IMR-90 (cell line): ENCODE results near the gene AKAP5. TPM values are rescaled to one million over a fixed set of nuclear protein-coding genes. Genes with fewer than 3 reads are reported as not detected.

Source experiments
- ATAC-seq: fragments of 200-7000 bp; cut with Tn5 transposase; 2 replicates; pipeline ENCODE4 v1.9.1; 2020; ENCODE audit warnings: low read depth, mild to moderate bottlenecking, moderate library complexity
- BruUV-seq: library from RNA; stranded (reverse); fragments of 400-500 nt; replicated peaks from 2 replicates; lab custom pipeline; 2021; lab: Mats Ljungman, UMichigan
- CTCF ChIA-PET: fragments of 300-600 bp; formaldehyde crosslinking; extraction: SDS; loops from one replicate; lab custom pipeline; 2021; ENCODE audit warnings: antibody characterized with exemption; lab: Yijun Ruan, JAX
- POLR2A ChIA-PET: fragments of 300-600 bp; sonication (Branson Sonifier 250); formaldehyde crosslinking; loops from one replicate; lab custom pipeline; 2022; ENCODE audit warnings: antibody characterized with exemption; ENCODE audit not compliant: unreplicated experiment; lab: Charles Lee
- DNase-seq: peaks from one replicate; pipeline ENCODE4 v3.0.0; 2013
- H2AFZ ChIP-seq: replicated peaks from 2 replicates; pipeline ENCODE3; 2013; ENCODE audit warnings: low read length, mild to moderate bottlenecking; ENCODE audit not compliant: poor library complexity
- H2AK5ac ChIP-seq: 2 replicates; pipeline ENCODE4 v1.6.1; 2013; ENCODE audit warnings: low read depth, low read length, inconsistent platforms
- H2AK9ac ChIP-seq: replicated peaks from 2 replicates; pipeline ENCODE3; 2013; ENCODE audit warnings: mild to moderate bottlenecking, low read depth, low read length, moderate library complexity; ENCODE audit not compliant: poor library complexity
- H2BK120ac ChIP-seq: 2 replicates; pipeline ENCODE4 v1.6.1; 2013; ENCODE audit warnings: low read depth, low read length, inconsistent platforms
- H2BK15ac ChIP-seq: 3 replicates; pipeline ENCODE4 v1.6.1; 2013; ENCODE audit warnings: low read depth, low read length, inconsistent platforms
- H2BK20ac ChIP-seq: 2 replicates; pipeline ENCODE4 v1.6.1; 2013; ENCODE audit warnings: low read depth, mild to moderate bottlenecking, inconsistent platforms, low read length, moderate library complexity
- H2BK5ac ChIP-seq: 2 replicates; pipeline ENCODE4 v1.6.1; 2013; ENCODE audit warnings: mild to moderate bottlenecking, low read depth, low read length, inconsistent platforms; ENCODE audit not compliant: poor library complexity, severe bottlenecking
- H3K14ac ChIP-seq: replicated peaks from 2 replicates; pipeline ENCODE4 v1.6.1; 2013; ENCODE audit warnings: low read depth, low read length, inconsistent platforms
- H3K18ac ChIP-seq: 2 replicates; pipeline ENCODE4 v1.6.1; 2013; ENCODE audit warnings: low read depth, low read length, control low read depth
- H3K23ac ChIP-seq: 2 replicates; pipeline ENCODE4 v1.6.1; 2013; ENCODE audit warnings: low read depth, low read length, inconsistent platforms
- H3K27ac ChIP-seq: 2 replicates; pipeline ENCODE4 v1.5.1; 2013; ENCODE audit warnings: mild to moderate bottlenecking, control low read depth, low read length; ENCODE audit not compliant: insufficient read depth
- H3K27me3 ChIP-seq: 2 replicates; pipeline ENCODE4 v1.6.1; 2013; ENCODE audit warnings: low read length; ENCODE audit not compliant: control insufficient read depth, insufficient read depth
- H3K36me3 ChIP-seq: 2 replicates; pipeline ENCODE4 v1.6.1; 2013; ENCODE audit warnings: low read length, mixed read lengths; ENCODE audit not compliant: control insufficient read depth, insufficient read depth
- H3K4ac ChIP-seq: 2 replicates; pipeline ENCODE4 v1.6.1; 2013; ENCODE audit warnings: low read depth, low read length, inconsistent platforms
- H3K4me1 ChIP-seq: 2 replicates; pipeline ENCODE4 v1.6.1; 2013; ENCODE audit warnings: low read length, mixed read lengths; ENCODE audit not compliant: control insufficient read depth, insufficient read depth
- H3K4me2 ChIP-seq: 2 replicates; pipeline ENCODE4 v1.6.1; 2013; ENCODE audit warnings: low read depth, mild to moderate bottlenecking, control low read depth, low read length, moderate library complexity
- H3K4me3 ChIP-seq: 2 replicates; pipeline ENCODE4 v1.5.1; 2013; ENCODE audit warnings: low read depth, mild to moderate bottlenecking, control low read depth, low read length, moderate library complexity; ENCODE audit not compliant: insufficient read depth
- H3K56ac ChIP-seq: 2 replicates; pipeline ENCODE4 v1.6.1; 2013; ENCODE audit warnings: low read length, inconsistent platforms; ENCODE audit not compliant: insufficient read depth; ENCODE audit errors: extremely low read depth
- H3K79me1 ChIP-seq, 2 experiments: 2 replicates each; pipeline ENCODE4 v1.6.1; 2013; ENCODE audit warnings: low read length in 2 of 2, inconsistent platforms in 1 of 2, low read depth in 1 of 2
- H3K9ac ChIP-seq: 2 replicates; pipeline ENCODE4 v1.6.1; 2013; ENCODE audit warnings: low read depth, low read length, control low read depth
- H3K9me1 ChIP-seq: 2 replicates; pipeline ENCODE4 v1.6.1; 2013; ENCODE audit warnings: low read length, inconsistent platforms; ENCODE audit not compliant: insufficient read depth
- H3K9me3 ChIP-seq: 2 replicates; pipeline ENCODE4 v1.6.1; 2013; ENCODE audit warnings: low read length; ENCODE audit not compliant: control insufficient read depth, insufficient read depth
- H4K20me1 ChIP-seq: 2 replicates; pipeline ENCODE4 v1.6.1; 2013; ENCODE audit warnings: low read length, inconsistent platforms; ENCODE audit not compliant: insufficient read depth
- H4K5ac ChIP-seq: 2 replicates; pipeline ENCODE4 v1.6.1; 2013; ENCODE audit warnings: mild to moderate bottlenecking, low read depth, low read length, control low read depth
- H4K8ac ChIP-seq, 2 experiments: 2 replicates each; pipeline ENCODE4 v1.6.1; 2013; ENCODE audit warnings: low read depth in 2 of 2, low read length in 2 of 2, control low read depth in 1 of 2, inconsistent platforms in 1 of 2
- H4K91ac ChIP-seq: 2 replicates; pipeline ENCODE4 v1.6.1; 2013; ENCODE audit warnings: low read depth, low read length, inconsistent platforms; ENCODE audit not compliant: insufficient read depth
- CEBPB ChIP-seq: IDR thresholded peaks from 2 replicates; pipeline ENCODE4 v1.6.1; 2012; ENCODE audit warnings: low read depth, low read length, improper control_type of control experiment
- POLR2A ChIP-seq: IDR thresholded peaks from 2 replicates; pipeline ENCODE4 v1.6.1; 2012; ENCODE audit warnings: mild to moderate bottlenecking, low read depth, low read length
- WGBS, 2 experiments: methylation state at CpG; one replicate each; pipeline versions ENCODE4 v1.1.5 to v1.1.7; 2013; ENCODE audit warnings: missing lambda C conversion rate in 2 of 2; ENCODE audit not compliant: insufficient read length in 1 of 2; ENCODE audit errors: extremely low coverage in 2 of 2; 5-methylcytosine and 5-hydroxymethylcytosine counted together
- dilution Hi-C: fragments of 300-500 bp; cut with HindIII; formaldehyde crosslinking; loops from one replicate; pipeline ENCODE4 v1.14.3; 2018; ENCODE audit warnings: low sequenced_read_pairs; ENCODE audit not compliant: unreplicated experiment
- in situ Hi-C: fragments of 300-500 bp; cut with MboI; formaldehyde crosslinking; loops from 3 replicates; pipeline ENCODE4 v1.14.3; 2019; ENCODE audit warnings: low sequenced_read_pairs, inconsistent platforms, mixed read lengths
- intact Hi-C: fragments of 100-400 bp; cut with micrococcal nuclease; formaldehyde crosslinking; loops from 2 replicates; pipeline ENCODE4 v1.10.0; 2022
- polyA plus RNA-seq, 3 experiments: library from polyadenylated mRNA; depleted of rRNA; stranded (reverse); fragments of >200 nt; gene quantifications; 2 replicates each; pipeline ENCODE4 v1.2.3, GENCODE V29; 2012; ENCODE audit warnings: low replicate concordance in 1 of 3
- total RNA-seq: library from RNA; depleted of rRNA; stranded (reverse); fragments of >200 nt; gene quantifications from 2 replicates; pipeline ENCODE4 v1.2.3, GENCODE V29; 2012

The AKAP5 gene
- total and polyA plus RNA-seq, 2 of the 4 experiments (the other 2 are of a cell fraction) = 0.21 to 0.72 TPM

DNA sequence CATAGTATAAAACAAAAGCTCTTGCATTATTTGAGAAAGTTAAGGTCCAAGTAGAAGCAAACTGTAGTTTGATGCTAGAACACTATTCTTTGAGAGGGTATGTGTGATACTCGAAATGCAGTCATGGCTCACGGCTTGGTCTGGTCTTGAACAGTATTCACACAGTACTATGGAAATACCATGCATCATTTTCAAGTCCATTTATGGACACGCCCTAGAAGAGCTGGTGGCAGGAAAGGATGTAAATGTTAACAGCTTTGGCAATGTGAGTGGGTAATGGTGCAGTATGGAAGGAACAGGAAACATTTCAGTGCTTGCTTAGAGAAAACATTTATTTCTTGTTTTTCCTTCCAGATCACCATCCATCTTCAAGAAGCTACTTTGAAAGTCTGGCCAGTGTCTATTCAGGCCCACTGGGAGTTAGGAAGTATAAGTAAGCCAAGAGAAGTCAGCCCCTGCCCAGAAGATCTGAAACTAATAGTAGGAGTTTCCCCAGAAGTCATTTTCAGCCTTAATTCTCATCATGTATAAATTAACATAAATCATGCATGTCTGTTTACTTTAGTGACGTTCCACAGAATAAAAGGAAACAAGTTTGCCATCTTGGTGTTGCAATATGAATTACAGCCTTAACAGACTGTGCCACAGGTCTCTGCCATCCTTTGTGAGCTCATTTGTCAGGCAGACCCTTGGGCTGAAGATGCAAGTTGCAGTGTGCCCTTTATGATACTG lies 5.7 kb upstream of the AKAP5 start:
- dilution Hi-C loops (no loop called here), intact Hi-C loops (no loop called here), in situ Hi-C loops (no loop called here)
- no peak overlapping the region for H4K5ac ChIP-seq
- CTCF ChIA-PET = interaction anchor here (1.4 kb wide), 1 partner anchor 18 kb away, joined by 3 read pairs; no protein-coding TSS in a partner anchor
- H3K56ac ChIP-seq = no peak overlapping the region
- H3K14ac ChIP-seq = no peak overlapping the region
- no peak overlapping the region for H2BK15ac ChIP-seq
- no peak overlapping the region for H3K4me3 ChIP-seq
- no TSS peak for BruUV-seq
- H3K9me3 ChIP-seq = no peaks in the 10 kb centered on the region
- peak; percentile 41 for TF ChIP-seq CEBPB
- no peak for TF ChIP-seq POLR2A
- POLR2A ChIA-PET = no interaction called here
- no peak for DNase-seq
- H2BK5ac ChIP-seq = no peak overlapping the region
- no peak overlapping the region for H2AK5ac ChIP-seq
- H3K4me1 ChIP-seq = 0 out of 2 replicates have a peak, but pooled peaks cover 1% of the 10 kb centered on the region
- H3K79me1 ChIP-seq = no peaks in the 10 kb centered on the region
- H2AFZ ChIP-seq = no peak overlapping the region
- H3K9me1 ChIP-seq = peaks cover 7% of the 10 kb centered on the region
- no peak overlapping the region for H3K27ac ChIP-seq
- no peak overlapping the region for H3K4ac ChIP-seq
- H2BK120ac ChIP-seq = no peak overlapping the region
- H4K8ac ChIP-seq = no peak overlapping the region
- H4K91ac ChIP-seq = no peak overlapping the region
- H3K23ac ChIP-seq = no peak overlapping the region
- no peaks in the 10 kb centered on the region for H3K27me3 ChIP-seq
- ATAC-seq = no peak
- H2AK9ac ChIP-seq = no peak overlapping the region
- no peak overlapping the region for H2BK20ac ChIP-seq
- no CpG with 5 or more reads among the region's 4 CpGs for WGBS, 2 experiments
- H3K36me3 ChIP-seq = peaks cover 4% of the 10 kb centered on the region
- no peak overlapping the region for H3K18ac ChIP-seq
- H3K9ac ChIP-seq = no peak overlapping the region
- no peak overlapping the region for H3K4me2 ChIP-seq
- H4K20me1 ChIP-seq = no peaks in the 10 kb centered on the region
